Ovary (tissue), 3 donors: ENCODE data around the gene GLCCI1.

ENCODE experiments used
- EP300 ChIP-seq: sonication (generic); formaldehyde crosslinking; IDR thresholded peaks from one replicate; pipeline ENCODE4 v1.6.1; 2017; ENCODE audit warnings: antibody characterized with exemption
- POLR2A ChIP-seq: fragments of 450-650 bp; IDR thresholded peaks from one replicate; pipeline ENCODE4 v1.6.1; 2017; ENCODE audit warnings: antibody characterized with exemption, mild to moderate bottlenecking, moderate library complexity
- TF ChIP-seq, protein P1 (sequence below), 3 donors: fragments of 450-650 bp in 2 of 3; fragments of 200-600 bp in 1 of 3; IDR thresholded peaks; one replicate each; pipeline versions ENCODE4 v1.5.1 to v1.8.0; 2016 to 2022; ENCODE audit warnings: antibody characterized with exemption in 3 of 3, mild to moderate bottlenecking in 1 of 3
- donor health status: DM: no; HTN: no; CAD: no.

DNA sequence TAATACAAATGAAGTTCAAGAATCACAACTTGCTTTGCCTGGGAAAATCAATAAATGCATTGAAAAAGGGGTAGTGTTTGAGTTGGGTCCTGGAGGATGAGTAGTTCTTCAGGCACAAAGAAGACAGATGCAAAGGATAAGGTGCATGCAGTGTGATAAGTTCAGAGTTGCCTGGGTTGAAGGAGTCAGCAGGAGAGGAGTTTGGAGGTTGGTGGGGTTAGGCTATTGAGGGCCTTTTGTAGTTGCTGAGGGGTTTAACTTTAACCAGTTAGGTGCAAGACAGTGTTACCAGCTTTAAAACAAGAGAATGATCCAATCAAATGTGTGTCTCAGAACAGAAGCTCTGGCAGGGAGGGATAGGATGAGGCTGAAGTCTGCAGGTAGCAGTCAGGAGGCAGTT is 44.3 kb upstream of the GLCCI1 start:
- TF ChIP-seq, protein P1, sequence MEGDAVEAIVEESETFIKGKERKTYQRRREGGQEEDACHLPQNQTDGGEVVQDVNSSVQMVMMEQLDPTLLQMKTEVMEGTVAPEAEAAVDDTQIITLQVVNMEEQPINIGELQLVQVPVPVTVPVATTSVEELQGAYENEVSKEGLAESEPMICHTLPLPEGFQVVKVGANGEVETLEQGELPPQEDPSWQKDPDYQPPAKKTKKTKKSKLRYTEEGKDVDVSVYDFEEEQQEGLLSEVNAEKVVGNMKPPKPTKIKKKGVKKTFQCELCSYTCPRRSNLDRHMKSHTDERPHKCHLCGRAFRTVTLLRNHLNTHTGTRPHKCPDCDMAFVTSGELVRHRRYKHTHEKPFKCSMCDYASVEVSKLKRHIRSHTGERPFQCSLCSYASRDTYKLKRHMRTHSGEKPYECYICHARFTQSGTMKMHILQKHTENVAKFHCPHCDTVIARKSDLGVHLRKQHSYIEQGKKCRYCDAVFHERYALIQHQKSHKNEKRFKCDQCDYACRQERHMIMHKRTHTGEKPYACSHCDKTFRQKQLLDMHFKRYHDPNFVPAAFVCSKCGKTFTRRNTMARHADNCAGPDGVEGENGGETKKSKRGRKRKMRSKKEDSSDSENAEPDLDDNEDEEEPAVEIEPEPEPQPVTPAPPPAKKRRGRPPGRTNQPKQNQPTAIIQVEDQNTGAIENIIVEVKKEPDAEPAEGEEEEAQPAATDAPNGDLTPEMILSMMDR (IDR thresholded peaks at IDR 0.05) = no peak
- TF ChIP-seq POLR2A (no peak), EP300 (no peak)
